OCI-LY3 (cell line): Measurements from ENCODE around the gene MYO15B.
A peak's percentile ranks its signal among the peaks of the same experiment; 100 is the strongest.

ENCODE experiments used
- H2AFZ ChIP-seq: fragments of 200-600, 300-600 bp; shearing (Covaris generic); 2 replicates; pipeline ENCODE4 v1.6.0; 2014; ENCODE audit warnings: antibody characterized with exemption, low read depth, low read length
- H3K27ac ChIP-seq: fragments of 200-600, 300-600 bp; sonication (generic); 2 replicates; pipeline ENCODE4 v1.5.1; 2014; ENCODE audit warnings: mild to moderate bottlenecking, low read length, moderate library complexity, mixed read lengths
- H3K27me3 ChIP-seq: fragments of 200-600, 300-600 bp; sonication (generic); 2 replicates; pipeline ENCODE4 v1.6.1; 2014; ENCODE audit warnings: low read depth, low read length, mixed read lengths
- H3K36me3 ChIP-seq: fragments of 200-600, 300-600 bp; sonication (generic); replicated peaks from 2 replicates; pipeline ENCODE3; 2014; ENCODE audit warnings: low read depth, low read length, mixed read lengths
- H3K4me1 ChIP-seq: fragments of 300-600, 200-600 bp; sonication (generic); 2 replicates; pipeline ENCODE4 v1.6.1; 2014; ENCODE audit warnings: low read length, mixed read lengths
- H3K4me2 ChIP-seq: fragments of 200-600, 300-600 bp; sonication (generic); 2 replicates; pipeline ENCODE4 v1.6.1; 2014; ENCODE audit warnings: low read length, mixed read lengths
- H3K4me3 ChIP-seq: fragments of 300-600, 200-600 bp; sonication (generic); 2 replicates; pipeline ENCODE4 v1.5.1; 2014; ENCODE audit warnings: antibody characterized with exemption, mild to moderate bottlenecking, low read length, moderate library complexity
- H3K79me2 ChIP-seq: fragments of 300-600, 200-600 bp; shearing (Covaris generic); 2 replicates; pipeline ENCODE4 v1.6.1; 2014; ENCODE audit warnings: mild to moderate bottlenecking, low read length, mixed read lengths
- H3K9ac ChIP-seq: fragments of 300-600, 200-600 bp; shearing (Covaris generic); 2 replicates; pipeline ENCODE4 v1.6.0; 2014; ENCODE audit warnings: mild to moderate bottlenecking, low read length, moderate library complexity
- H3K9me3 ChIP-seq: fragments of 200-600, 300-600 bp; shearing (Covaris generic); 2 replicates; pipeline ENCODE4 v1.6.1; 2014; ENCODE audit warnings: low read length, mixed read lengths; ENCODE audit not compliant: insufficient read depth
- H4K20me1 ChIP-seq: fragments of 200-600, 300-600 bp; sonication (generic); 2 replicates; pipeline ENCODE4 v1.6.1; 2016; ENCODE audit warnings: low read length, mixed read lengths; ENCODE audit not compliant: insufficient read depth
- EZH2phosphoT487 ChIP-seq: fragments of 200-600 bp; shearing (Covaris generic); IDR thresholded peaks from 2 replicates; pipeline ENCODE4 v1.6.1; 2018; ENCODE audit warnings: antibody characterized with exemption, mixed run types, low read depth
- TF ChIP-seq, protein P1 (sequence below): fragments of 200-600, 300-600 bp; sonication (generic); IDR thresholded peaks from 2 replicates; pipeline ENCODE4 v1.5.1; 2014; ENCODE audit warnings: antibody characterized with exemption, low read length, low read depth

The MYO15B gene

DNA sequence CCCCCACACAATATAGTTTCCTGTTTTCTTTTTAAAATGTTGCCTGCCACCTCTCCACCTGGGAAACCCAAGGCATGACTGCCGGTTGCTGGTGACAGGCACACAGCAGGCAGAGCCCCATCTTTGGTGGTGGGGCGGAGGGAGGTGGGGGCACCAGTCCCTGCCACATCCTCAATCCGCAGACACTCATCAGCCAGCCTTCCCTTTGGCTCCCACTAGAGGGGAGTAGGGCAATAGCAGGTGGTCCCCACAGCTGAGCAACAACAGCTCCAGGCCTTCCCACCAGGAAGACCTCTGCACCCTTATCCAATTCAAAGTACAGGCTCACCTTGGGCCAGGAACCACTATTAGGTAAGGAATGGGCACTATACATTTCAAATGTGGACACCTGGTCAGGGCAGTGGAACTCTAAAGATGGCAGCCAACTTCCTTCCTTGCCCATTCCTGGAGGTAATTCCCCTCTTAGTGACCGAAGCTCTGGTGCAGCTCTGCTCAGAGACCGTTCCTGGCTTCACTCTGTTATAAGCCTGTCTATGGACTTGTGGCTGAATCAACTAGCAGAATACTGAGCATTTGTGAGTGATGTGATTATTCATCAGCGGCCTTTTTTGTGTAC is 65.4 kb downstream of the MYO15B start:
- Histone ChIP-seq H3K27me3 (no peaks in the 10 kb centered on the region), H4K20me1 (no peaks in the 10 kb centered on the region), H3K27ac (no peak overlapping the region), H3K79me2 (no peaks in the 10 kb centered on the region), H3K36me3 (peaks cover 43% of the 10 kb centered on the region), H3K9me3 (no peaks in the 10 kb centered on the region), H2AFZ (no peak overlapping the region), H3K4me1 (peaks cover 8% of the 10 kb centered on the region; the same call in 1 of the 2 replicates), H3K9ac (no peak overlapping the region), H3K4me3 (no peak overlapping the region), H3K4me2 (no peak overlapping the region)
- TF ChIP-seq, protein P1, sequence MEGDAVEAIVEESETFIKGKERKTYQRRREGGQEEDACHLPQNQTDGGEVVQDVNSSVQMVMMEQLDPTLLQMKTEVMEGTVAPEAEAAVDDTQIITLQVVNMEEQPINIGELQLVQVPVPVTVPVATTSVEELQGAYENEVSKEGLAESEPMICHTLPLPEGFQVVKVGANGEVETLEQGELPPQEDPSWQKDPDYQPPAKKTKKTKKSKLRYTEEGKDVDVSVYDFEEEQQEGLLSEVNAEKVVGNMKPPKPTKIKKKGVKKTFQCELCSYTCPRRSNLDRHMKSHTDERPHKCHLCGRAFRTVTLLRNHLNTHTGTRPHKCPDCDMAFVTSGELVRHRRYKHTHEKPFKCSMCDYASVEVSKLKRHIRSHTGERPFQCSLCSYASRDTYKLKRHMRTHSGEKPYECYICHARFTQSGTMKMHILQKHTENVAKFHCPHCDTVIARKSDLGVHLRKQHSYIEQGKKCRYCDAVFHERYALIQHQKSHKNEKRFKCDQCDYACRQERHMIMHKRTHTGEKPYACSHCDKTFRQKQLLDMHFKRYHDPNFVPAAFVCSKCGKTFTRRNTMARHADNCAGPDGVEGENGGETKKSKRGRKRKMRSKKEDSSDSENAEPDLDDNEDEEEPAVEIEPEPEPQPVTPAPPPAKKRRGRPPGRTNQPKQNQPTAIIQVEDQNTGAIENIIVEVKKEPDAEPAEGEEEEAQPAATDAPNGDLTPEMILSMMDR, result peak; percentile 63
- TF ChIP-seq EZH2phosphoT487, result no peak

DNA sequence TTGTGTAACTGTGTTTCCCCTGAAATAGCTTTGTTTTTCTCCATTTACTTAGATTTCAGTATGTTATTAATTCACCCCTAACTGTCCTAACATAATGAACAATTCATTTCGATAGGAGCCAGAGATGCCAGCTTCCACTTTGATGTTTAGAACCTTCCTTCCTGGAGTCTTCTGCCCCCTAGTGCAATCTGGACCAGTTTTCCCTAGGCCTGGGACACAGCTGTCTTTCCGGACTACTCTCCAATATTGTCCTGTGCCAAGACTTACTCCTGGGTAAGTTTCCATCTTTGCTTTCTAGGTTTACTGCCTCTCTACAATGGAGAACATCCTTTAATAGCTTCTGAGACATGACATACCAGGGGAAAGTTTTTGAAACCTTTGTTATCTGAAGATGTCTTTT is 66.6 kb downstream of the MYO15B start:
- Histone ChIP-seq H3K79me2 (no peaks in the 10 kb centered on the region), H3K27ac (no peak overlapping the region), H3K27me3 (no peaks in the 10 kb centered on the region), H3K9ac (no peak overlapping the region), H3K4me3 (no peak overlapping the region), H3K4me2 (no peak overlapping the region), H3K36me3 (peaks cover 42% of the 10 kb centered on the region), H4K20me1 (no peaks in the 10 kb centered on the region), H3K4me1 (peaks cover 8% of the 10 kb centered on the region; the same call in 1 of the 2 replicates), H2AFZ (no peak overlapping the region), H3K9me3 (no peaks in the 10 kb centered on the region)
- TF ChIP-seq EZH2phosphoT487, result no peak
- TF ChIP-seq, protein P1, result no peak

DNA sequence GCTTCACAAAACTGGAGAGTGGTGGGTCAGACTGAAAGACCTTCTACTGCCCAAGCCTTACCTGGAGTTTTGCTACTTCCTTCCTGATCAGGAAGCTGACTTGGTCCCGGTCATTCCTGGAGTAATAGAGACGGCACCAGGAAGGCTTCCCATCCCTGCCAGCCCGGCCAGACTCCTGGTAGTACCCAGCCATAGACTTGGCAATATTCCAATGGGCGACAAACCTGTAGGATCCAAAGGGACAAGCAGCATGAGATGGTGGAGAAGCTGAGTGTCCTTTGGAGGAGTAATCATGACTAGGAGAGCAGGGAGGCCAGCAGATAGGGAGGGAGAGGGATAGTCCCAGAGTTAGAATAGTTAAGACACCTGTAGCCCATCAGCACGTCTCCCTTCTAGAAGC is 70.6 kb downstream of the MYO15B start:
- no peak for TF ChIP-seq EZH2phosphoT487
- TF ChIP-seq, protein P1, result no peak
- Histone ChIP-seq H3K4me1 (peaks cover 23% of the 10 kb centered on the region), H3K9ac (no peak overlapping the region), H2AFZ (no peak overlapping the region), H3K27ac (no peak overlapping the region), H3K79me2 (peaks cover 10% of the 10 kb centered on the region; the same call in 1 of the 2 replicates), H3K4me2 (no peak overlapping the region), H4K20me1 (no peaks in the 10 kb centered on the region), H3K27me3 (no peaks in the 10 kb centered on the region), H3K9me3 (no peaks in the 10 kb centered on the region), H3K4me3 (no peak overlapping the region), H3K36me3 (peaks cover 51% of the 10 kb centered on the region)

DNA sequence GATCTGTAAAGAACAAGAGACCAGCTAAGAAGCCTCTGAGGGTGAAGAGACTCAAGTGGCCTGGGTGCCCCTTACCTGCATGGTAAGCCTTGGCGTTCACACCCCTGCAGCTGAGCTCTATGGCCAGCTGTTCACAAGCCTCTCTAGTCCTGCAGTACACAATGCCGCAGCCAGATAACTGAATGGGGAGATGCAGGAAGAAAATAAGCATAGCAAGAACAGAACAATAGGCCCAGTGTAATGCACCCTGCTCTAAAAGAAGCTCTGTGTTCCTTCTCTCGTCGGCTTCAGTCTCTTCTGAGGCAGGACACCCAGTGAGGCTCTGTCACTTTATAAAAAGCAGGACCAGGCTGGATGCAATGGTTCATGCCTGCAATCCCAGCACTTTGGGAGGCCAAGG is 73.9 kb downstream of the MYO15B start:
- no peak overlapping the region for H3K4me2 ChIP-seq
- H3K27ac ChIP-seq, result peak overlapping the region; percentile 29
- H3K9ac ChIP-seq, result no peak overlapping the region
- peaks cover 63% of the 10 kb centered on the region for H3K36me3 ChIP-seq
- peaks cover 5% of the 10 kb centered on the region; the same call in 1 of the 2 replicates for H3K9me3 ChIP-seq
- H4K20me1 ChIP-seq, result no peaks in the 10 kb centered on the region
- peaks cover 50% of the 10 kb centered on the region for H3K4me1 ChIP-seq
- H3K79me2 ChIP-seq, result peaks cover 26% of the 10 kb centered on the region
- H3K4me3 ChIP-seq, result no peak overlapping the region
- H2AFZ ChIP-seq, result no peak overlapping the region
- TF ChIP-seq, protein P1, result no peak
- TF ChIP-seq EZH2phosphoT487, result no peak
- H3K27me3 ChIP-seq, result no peaks in the 10 kb centered on the region
